CMK (cell line): ENCODE measurements around the gene PAX4.

Experiments used
- DNase-seq: peaks from one replicate; pipeline ENCODE4 v3.0.0-alpha.2; 2010; ENCODE audit warnings: low read depth

Gene PAX4

GRCh38 chr7:127618042-127618441, at the start of gene PAX4:
TSS of gene PAX4 (minus strand) at chr7:127618142. CDS start at chr7:127615928, 2,214 bp downstream.
- no peak for DNase-seq

- no peak for DNase-seq
Observed at GRCh38 chr7:127667017-127667670, 49.2 kb upstream of the PAX4 start.

- no peak for DNase-seq
Observed at GRCh38 chr7:127666602-127667001, 48.7 kb upstream of the PAX4 start.

GRCh38 chr7:127665922-127666321, 48.0 kb upstream of the PAX4 start:
- no peak for DNase-seq

- DNase-seq = no peak
Observed at GRCh38 chr7:127658970-127659630, 41.2 kb upstream of the PAX4 start.

GRCh38 chr7:127657500-127657899, 39.6 kb upstream of the PAX4 start:
- DNase-seq = no peak

GRCh38 chr7:127655720-127656119, 37.8 kb upstream of the PAX4 start:
- DNase-seq = no peak

GRCh38 chr7:127654404-127655394, 36.8 kb upstream of the PAX4 start:
- no peak for DNase-seq

- DNase-seq = no peak
Observed at GRCh38 chr7:127653396-127653795, 35.5 kb upstream of the PAX4 start.

GRCh38 chr7:127652333-127653248, 34.6 kb upstream of the PAX4 start:
- no peak for DNase-seq

- DNase-seq = peak; percentile 90
Observed at GRCh38 chr7:127651556-127652332, 33.8 kb upstream of the PAX4 start, which contains the start of gene SND1. TSS of gene SND1 (plus strand) at chr7:127652194. CDS start at chr7:127652374, 180 bp downstream.

GRCh38 chr7:127650847-127651555, 33.1 kb upstream of the PAX4 start:
- no peak for DNase-seq

- no peak for DNase-seq
Observed at GRCh38 chr7:127648986-127649385, 31.0 kb upstream of the PAX4 start.

- no peak for DNase-seq
Observed at GRCh38 chr7:127647636-127648035, 29.7 kb upstream of the PAX4 start.

- no peak for DNase-seq
Observed at GRCh38 chr7:127644484-127644883, 26.5 kb upstream of the PAX4 start.

GRCh38 chr7:127638197-127638596, 20.3 kb upstream of the PAX4 start:
- no peak for DNase-seq

GRCh38 chr7:127635659-127636285, 17.8 kb upstream of the PAX4 start:
- no peak for DNase-seq

GRCh38 chr7:127632276-127632910, 14.5 kb upstream of the PAX4 start:
- no peak for DNase-seq

GRCh38 chr7:127629268-127629854, 11.4 kb upstream of the PAX4 start:
- no peak for DNase-seq
